RWPE2 (cell line): ENCODE measurements around the gene TSPAN2.

ENCODE experiments used
- ATAC-seq: fragments of 200-7000 bp; cut with Tn5 transposase; 3 replicates; pipeline ENCODE4 v1.9.1; 2021; ENCODE audit warnings: low read depth
- DNase-seq: peaks from one replicate; pipeline ENCODE4 v3.0.0-alpha.2; 2020; ENCODE audit warnings: low spot score
- H3K27ac ChIP-seq: fragments of 450-650 bp; 2 replicates; pipeline ENCODE4 v1.5.1; 2017; ENCODE audit warnings: mild to moderate bottlenecking; ENCODE audit not compliant: poor library complexity, severe bottlenecking
- H3K27me3 ChIP-seq: fragments of 250-450 bp; sonication (Bioruptor Pico); 2 replicates; pipeline ENCODE4 v1.5.1; 2021; ENCODE audit warnings: mild to moderate bottlenecking, moderate library complexity; ENCODE audit not compliant: insufficient read depth, poor library complexity, severe bottlenecking
- H3K36me3 ChIP-seq: fragments of 250-450 bp; sonication (Bioruptor Pico); 2 replicates; pipeline ENCODE4 v1.5.1; 2020; ENCODE audit warnings: low read depth, mild to moderate bottlenecking, moderate library complexity
- H3K4me1 ChIP-seq: fragments of 250-450 bp; sonication (Bioruptor Pico); 2 replicates; pipeline ENCODE4 v1.5.1; 2021; ENCODE audit warnings: mild to moderate bottlenecking, moderate library complexity; ENCODE audit not compliant: insufficient read depth, poor library complexity, severe bottlenecking
- H3K4me3 ChIP-seq: fragments of 250-450 bp; sonication (Bioruptor Pico); 2 replicates; pipeline ENCODE4 v1.5.1; 2021; ENCODE audit warnings: mild to moderate bottlenecking, moderate library complexity; ENCODE audit not compliant: severe bottlenecking
- H3K9me3 ChIP-seq: fragments of 250-450 bp; sonication (Bioruptor Pico); 2 replicates; pipeline ENCODE4 v1.5.1; 2021; ENCODE audit warnings: mild to moderate bottlenecking, moderate library complexity; ENCODE audit not compliant: severe bottlenecking
- CTCF ChIP-seq: fragments of 450-650 bp; IDR thresholded peaks from one replicate; pipeline ENCODE4 v1.5.1; 2017; ENCODE audit warnings: mild to moderate bottlenecking, moderate library complexity; ENCODE audit not compliant: poor library complexity, severe bottlenecking

The TSPAN2 gene

GRCh38 chr1:115084902-115085511 is 4.3 kb downstream of the TSPAN2 start:
- no peaks in the 10 kb centered on the region for H3K9me3 ChIP-seq
- DNase-seq: no peak
- no peak for TF ChIP-seq CTCF
- no peaks in the 10 kb centered on the region for H3K36me3 ChIP-seq
- H3K4me1 ChIP-seq: no peaks in the 10 kb centered on the region
- no peaks in the 10 kb centered on the region for H3K27me3 ChIP-seq
- ATAC-seq: no peak
- H3K4me3 ChIP-seq: no peak overlapping the region
- H3K27ac ChIP-seq: no peak overlapping the region

- Histone ChIP-seq H3K4me3 (no peak overlapping the region), H3K4me1 (no peaks in the 10 kb centered on the region), H3K36me3 (no peaks in the 10 kb centered on the region), H3K9me3 (no peaks in the 10 kb centered on the region), H3K27me3 (no peaks in the 10 kb centered on the region), H3K27ac (no peak overlapping the region)
- no peak for DNase-seq
- no peak for TF ChIP-seq CTCF
- ATAC-seq: no peak
Measured at GRCh38 chr1:115082949-115083348, 6.4 kb downstream of the TSPAN2 start.

GRCh38 chr1:115078708-115079107 is 10.6 kb downstream of the TSPAN2 start:
- Histone ChIP-seq H3K27ac (no peak overlapping the region), H3K27me3 (no peaks in the 10 kb centered on the region), H3K36me3 (no peaks in the 10 kb centered on the region), H3K4me3 (no peak overlapping the region), H3K4me1 (no peaks in the 10 kb centered on the region), H3K9me3 (no peaks in the 10 kb centered on the region)
- no peak for TF ChIP-seq CTCF
- ATAC-seq (no peak), DNase-seq (no peak)

- Histone ChIP-seq H3K36me3 (no peaks in the 10 kb centered on the region), H3K27me3 (no peaks in the 10 kb centered on the region), H3K4me3 (no peak overlapping the region), H3K4me1 (no peaks in the 10 kb centered on the region), H3K27ac (no peak overlapping the region), H3K9me3 (no peaks in the 10 kb centered on the region)
- ATAC-seq (no peak), DNase-seq (no peak)
- no peak for TF ChIP-seq CTCF
Measured at GRCh38 chr1:115077984-115078330, 11.3 kb downstream of the TSPAN2 start.

GRCh38 chr1:115077286-115077983 is 11.9 kb downstream of the TSPAN2 start:
- H3K27me3 ChIP-seq: no peaks in the 10 kb centered on the region
- H3K4me3 ChIP-seq: no peak overlapping the region
- TF ChIP-seq CTCF: no peak
- DNase-seq: no peak
- H3K36me3 ChIP-seq: no peaks in the 10 kb centered on the region
- ATAC-seq: no peak
- H3K9me3 ChIP-seq: no peaks in the 10 kb centered on the region
- H3K4me1 ChIP-seq: no peaks in the 10 kb centered on the region
- H3K27ac ChIP-seq: no peak overlapping the region
